H54 (cell line): ENCODE measurements around the gene TENM3.

Source experiments
- DNase-seq: peaks from one replicate; pipeline ENCODE4 v3.0.0; 2011; ENCODE audit warnings: low spot score, mixed read lengths; ENCODE audit not compliant: insufficient read length
- FAIRE-seq: peaks from 3 replicates; lab custom pipeline; 2011; peaks lifted over from hg19 to GRCh38; lab: Jason Lieb, UNC
- POLR2A ChIP-seq: IDR thresholded peaks from 2 replicates; pipeline ENCODE4 v1.6.1; 2011; ENCODE audit warnings: low read depth, mild to moderate bottlenecking, low read length

TENM3 gene

GRCh38 chr4:182671749-182672148 is 428.5 kb downstream of the TENM3 start:
- no peak for TF ChIP-seq POLR2A
- DNase-seq (no peak), FAIRE-seq (no peak)

DNA sequence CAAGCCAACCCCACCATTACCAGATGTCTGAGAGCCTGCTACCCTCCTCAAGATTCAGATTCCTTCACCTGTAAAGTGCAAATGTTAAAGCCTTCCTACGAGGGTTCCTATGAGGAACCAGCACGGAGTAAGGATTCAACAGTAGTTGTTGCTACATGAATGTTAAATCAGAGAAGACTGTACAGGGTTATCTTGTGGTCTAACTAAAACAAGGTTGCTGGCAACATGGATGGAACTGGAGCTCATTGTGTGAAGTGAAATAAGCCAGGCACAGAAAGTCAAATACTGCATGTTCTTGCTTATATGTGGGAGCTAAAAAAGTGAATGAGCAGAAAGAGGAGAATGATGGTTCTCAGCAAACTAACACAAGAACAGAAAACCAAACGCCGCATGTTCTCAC is 435.4 kb downstream of the TENM3 start:
- DNase-seq (no peak), FAIRE-seq (no peak)
- no peak for TF ChIP-seq POLR2A

GRCh38 chr4:182679533-182679932 is 436.3 kb downstream of the TENM3 start:
- FAIRE-seq (no peak), DNase-seq (no peak)
- no peak for TF ChIP-seq POLR2A

- no peak for DNase-seq
- no peak for TF ChIP-seq POLR2A
- FAIRE-seq, result no peak
Observed at GRCh38 chr4:182680234-182680653, 437.0 kb downstream of the TENM3 start.

GRCh38 chr4:182683661-182684060 is 440.5 kb downstream of the TENM3 start:
- DNase-seq, result no peak
- no peak for TF ChIP-seq POLR2A
- no peak for FAIRE-seq

GRCh38 chr4:182684796-182685195 is 441.6 kb downstream of the TENM3 start:
- DNase-seq (no peak), FAIRE-seq (no peak)
- TF ChIP-seq POLR2A, result no peak

GRCh38 chr4:182688081-182688480 is 444.9 kb downstream of the TENM3 start:
- FAIRE-seq, result no peak
- TF ChIP-seq POLR2A, result no peak

DNA sequence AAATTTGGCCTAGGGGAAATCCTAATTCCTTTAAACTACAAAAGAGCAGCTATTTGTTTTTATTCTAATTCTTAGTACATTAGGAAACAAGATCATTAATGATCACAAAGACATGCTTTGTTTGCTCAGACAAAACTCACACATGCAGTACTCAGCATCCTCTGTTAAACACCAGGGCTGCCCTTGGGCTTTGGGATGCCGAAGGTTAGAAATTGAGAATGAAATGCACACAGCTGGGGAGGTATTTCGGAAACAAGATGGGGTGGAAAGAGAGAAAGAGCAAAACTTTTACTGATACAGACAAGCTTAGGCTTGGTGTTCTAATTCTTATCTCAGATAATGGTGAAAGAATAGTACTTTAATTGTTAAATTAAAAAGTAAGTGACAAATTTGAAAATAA is 451.3 kb downstream of the TENM3 start:
- TF ChIP-seq POLR2A, result no peak
- DNase-seq (no peak), FAIRE-seq (no peak)

More at GRCh38 chr4:182688081-182688480, 444.9 kb downstream of the TENM3 start:
- no peak for DNase-seq

- DNase-seq (no peak), FAIRE-seq (no peak)
- no peak for TF ChIP-seq POLR2A
Observed at GRCh38 chr4:182695009-182695408, 451.8 kb downstream of the TENM3 start.

- DNase-seq (no peak), FAIRE-seq (no peak)
- TF ChIP-seq POLR2A, result no peak
Observed at GRCh38 chr4:182695842-182696241, 452.6 kb downstream of the TENM3 start.

- FAIRE-seq (no peak), DNase-seq (no peak)
- no peak for TF ChIP-seq POLR2A
Observed at GRCh38 chr4:182697094-182697493, 453.9 kb downstream of the TENM3 start.

DNA sequence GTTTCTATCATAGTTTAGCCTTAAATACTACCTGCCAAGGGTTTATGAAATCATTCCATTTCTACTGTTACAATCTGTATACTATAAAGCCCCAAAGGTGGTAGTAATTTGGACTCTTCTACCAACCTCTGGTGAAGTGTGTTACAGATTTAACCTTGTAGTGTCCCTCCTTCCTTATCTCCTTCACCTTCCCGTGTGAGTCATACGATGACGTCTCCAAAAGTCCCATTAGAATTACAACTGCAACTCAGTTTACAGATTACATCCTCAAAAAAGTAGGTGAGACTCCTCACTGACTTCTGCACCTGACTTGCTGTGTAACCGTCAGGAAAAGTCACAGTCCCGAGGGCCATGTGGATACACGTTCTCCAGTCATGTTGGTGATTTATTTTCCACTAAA is 455.0 kb downstream of the TENM3 start:
- FAIRE-seq, result no peak

GRCh38 chr4:182699201-182699600 is 456.0 kb downstream of the TENM3 start:
- TF ChIP-seq POLR2A, result no peak
- no peak for DNase-seq
- no peak for FAIRE-seq

More for the DNA sequence above, 455.0 kb downstream of the TENM3 start:
- DNase-seq, result no peak
- TF ChIP-seq POLR2A, result no peak

DNA sequence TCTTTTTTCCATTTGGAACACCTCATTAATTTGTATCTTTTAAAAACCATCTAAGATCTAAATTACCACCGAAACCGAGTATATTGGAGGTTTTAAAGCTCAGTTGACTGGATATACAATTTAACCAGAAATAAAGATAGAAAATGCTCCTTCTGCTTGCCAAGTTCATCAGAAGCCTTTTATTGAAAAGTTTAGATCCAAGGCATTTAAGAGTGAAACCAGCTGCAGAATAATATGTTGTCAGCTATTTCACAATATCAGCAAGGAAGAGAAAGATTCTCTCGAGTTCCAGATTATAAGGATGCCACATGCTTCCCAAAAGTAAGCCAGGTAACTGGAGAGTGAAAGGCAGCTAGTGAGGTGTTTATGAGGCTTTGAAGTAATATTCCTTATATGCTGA is 456.6 kb downstream of the TENM3 start:
- no peak for DNase-seq
- TF ChIP-seq POLR2A, result no peak
- FAIRE-seq, result no peak

GRCh38 chr4:182700362-182701160 is 457.4 kb downstream of the TENM3 start:
- DNase-seq, result no peak
- no peak for TF ChIP-seq POLR2A
- no peak for FAIRE-seq
